Fibroblast of pulmonary artery (primary cell): ENCODE data around the gene MAP3K8.
A peak's percentile ranks its signal among the peaks of the same experiment; 100 is the strongest.

Experiments
- DNase-seq: peaks from one replicate; pipeline ENCODE4 v3.0.0-alpha.2; 2010; ENCODE audit warnings: low read depth
- H3K4me3 ChIP-seq: replicated peaks from 2 replicates; pipeline ENCODE4 v1.5.1; 2011; ENCODE audit warnings: low read depth, mild to moderate bottlenecking, control low read depth, low read length, moderate library complexity
- CTCF ChIP-seq: IDR thresholded peaks from 2 replicates; pipeline ENCODE4 v1.5.1; 2011; ENCODE audit warnings: mild to moderate bottlenecking, control low read depth, low read length, inconsistent platforms; ENCODE audit errors: missing control alignments

Gene MAP3K8

GRCh38 chr10:30404540-30404939, 29.4 kb upstream of the MAP3K8 start:
- TF ChIP-seq CTCF = no peak
- no peak for DNase-seq
- H3K4me3 ChIP-seq = no peak overlapping the region

DNA sequence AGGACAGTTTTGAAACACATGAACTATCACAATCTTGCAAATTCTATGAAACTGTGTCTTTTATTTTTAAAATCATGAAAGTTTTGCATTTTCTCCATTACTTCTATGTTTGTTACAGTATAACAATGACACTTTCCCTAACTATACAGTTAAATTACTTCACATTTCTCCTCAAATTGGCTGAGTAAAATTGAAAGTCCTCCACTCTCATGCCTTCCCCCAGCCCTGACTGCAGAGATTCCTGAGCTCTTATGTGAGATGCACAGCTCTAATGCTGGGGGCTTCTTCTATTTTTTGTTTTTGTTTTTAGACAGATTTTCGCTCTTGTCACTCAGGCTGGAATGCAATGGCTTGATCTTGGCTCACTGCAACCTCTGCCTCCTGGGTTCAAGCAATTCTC, 22.7 kb upstream of the MAP3K8 start:
- no peak overlapping the region for H3K4me3 ChIP-seq
- no peak for DNase-seq
- TF ChIP-seq CTCF = no peak

- TF ChIP-seq CTCF = no peak
- no peak overlapping the region for H3K4me3 ChIP-seq
- no peak for DNase-seq
These were observed 21.1 kb upstream of the MAP3K8 start for GRCh38 chr10:30412901-30413300.

DNA sequence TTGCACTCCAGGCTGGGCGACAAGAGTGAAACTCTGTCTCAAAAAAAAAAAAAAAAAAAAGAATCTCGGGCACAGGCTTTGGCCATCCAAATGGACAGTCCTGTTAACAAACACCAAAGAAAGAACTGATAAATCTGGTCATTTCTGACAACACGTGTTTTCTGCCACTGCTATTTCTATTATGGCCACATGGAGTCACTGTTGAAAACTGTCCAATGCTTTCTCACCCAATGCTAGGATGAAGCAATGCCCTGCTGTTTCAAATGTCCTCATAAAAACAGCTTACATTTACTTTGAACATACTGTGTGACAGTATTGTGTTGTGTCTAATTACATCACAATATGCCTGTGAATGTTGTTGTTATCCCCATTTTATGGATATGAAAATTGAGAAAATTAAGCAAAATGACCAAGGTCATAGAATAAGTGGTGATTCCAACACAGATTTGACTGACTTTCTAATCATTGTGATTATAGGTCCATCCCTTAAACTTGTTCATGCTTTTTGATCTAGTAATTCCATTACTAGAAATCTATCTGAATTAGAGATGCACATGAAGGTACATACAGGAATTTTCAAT, 19.9 kb upstream of the MAP3K8 start:
- peak; percentile 87 for DNase-seq
- peak; percentile 86 for TF ChIP-seq CTCF
- no peak overlapping the region for H3K4me3 ChIP-seq

GRCh38 chr10:30415593-30415992, 18.4 kb upstream of the MAP3K8 start:
- TF ChIP-seq CTCF = no peak
- DNase-seq = no peak
- no peak overlapping the region for H3K4me3 ChIP-seq

DNA sequence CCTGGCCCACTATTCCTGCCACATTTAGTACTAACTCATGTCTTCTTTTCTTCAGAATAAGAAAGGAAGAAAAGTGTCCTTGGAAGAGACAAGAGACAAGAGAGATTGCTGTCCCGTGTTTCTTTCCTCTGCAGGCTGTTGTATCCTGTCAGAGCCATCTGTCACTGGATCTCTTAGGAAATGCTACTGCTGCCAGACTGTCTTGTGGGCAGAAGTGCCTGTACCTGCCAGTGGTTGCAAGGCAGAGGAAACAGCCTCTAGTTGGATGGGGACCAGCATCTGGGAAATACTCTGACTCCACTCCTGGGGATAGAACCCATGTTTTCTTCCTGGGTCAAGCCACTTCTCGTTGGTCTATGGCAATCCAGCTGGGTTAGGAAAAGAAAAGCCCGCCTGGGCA, 16.7 kb upstream of the MAP3K8 start:
- no peak for TF ChIP-seq CTCF
- no peak overlapping the region for H3K4me3 ChIP-seq
- no peak for DNase-seq

GRCh38 chr10:30420266-30420665, 13.7 kb upstream of the MAP3K8 start:
- no peak for DNase-seq
- TF ChIP-seq CTCF = no peak
- no peak overlapping the region for H3K4me3 ChIP-seq
